Duodenal mucosa (tissue), 2 donors: Measurements from ENCODE around the gene VPS13C.

Experiments used
- H3K27ac ChIP-seq: one replicate; pipeline ENCODE4 v1.7.0; 2013; ENCODE audit warnings: low read depth, low read length
- H3K27me3 ChIP-seq, 2 donors: one replicate each; pipeline ENCODE4 v1.7.0; 2013; ENCODE audit warnings: low read length in 2 of 2, control low read depth in 1 of 2; ENCODE audit not compliant: insufficient read depth in 2 of 2, control insufficient read depth in 1 of 2
- H3K36me3 ChIP-seq, 2 donors: one replicate each; pipeline ENCODE4 v1.7.0; 2013; ENCODE audit warnings: low read length in 2 of 2, control low read depth in 1 of 2; ENCODE audit not compliant: insufficient read depth in 2 of 2, control insufficient read depth in 1 of 2
- H3K4me1 ChIP-seq, 2 donors: one replicate each; pipeline ENCODE4 v1.7.0; 2013; ENCODE audit warnings: low read length in 2 of 2, control low read depth in 1 of 2; ENCODE audit not compliant: insufficient read depth in 2 of 2, control insufficient read depth in 1 of 2
- H3K4me3 ChIP-seq, 2 donors: one replicate each; pipeline ENCODE4 v1.7.0; 2013; ENCODE audit warnings: low read length in 2 of 2, low read depth in 1 of 2
- H3K9ac ChIP-seq, 2 donors: one replicate each; pipeline ENCODE4 v1.7.0; 2013; ENCODE audit warnings: low read length in 2 of 2, low read depth in 1 of 2
- H3K9me3 ChIP-seq, 2 donors: one replicate each; pipeline ENCODE4 v1.7.0; 2013; ENCODE audit warnings: low read length in 2 of 2, control low read depth in 1 of 2; ENCODE audit not compliant: control insufficient read depth in 1 of 2

Gene VPS13C

DNA sequence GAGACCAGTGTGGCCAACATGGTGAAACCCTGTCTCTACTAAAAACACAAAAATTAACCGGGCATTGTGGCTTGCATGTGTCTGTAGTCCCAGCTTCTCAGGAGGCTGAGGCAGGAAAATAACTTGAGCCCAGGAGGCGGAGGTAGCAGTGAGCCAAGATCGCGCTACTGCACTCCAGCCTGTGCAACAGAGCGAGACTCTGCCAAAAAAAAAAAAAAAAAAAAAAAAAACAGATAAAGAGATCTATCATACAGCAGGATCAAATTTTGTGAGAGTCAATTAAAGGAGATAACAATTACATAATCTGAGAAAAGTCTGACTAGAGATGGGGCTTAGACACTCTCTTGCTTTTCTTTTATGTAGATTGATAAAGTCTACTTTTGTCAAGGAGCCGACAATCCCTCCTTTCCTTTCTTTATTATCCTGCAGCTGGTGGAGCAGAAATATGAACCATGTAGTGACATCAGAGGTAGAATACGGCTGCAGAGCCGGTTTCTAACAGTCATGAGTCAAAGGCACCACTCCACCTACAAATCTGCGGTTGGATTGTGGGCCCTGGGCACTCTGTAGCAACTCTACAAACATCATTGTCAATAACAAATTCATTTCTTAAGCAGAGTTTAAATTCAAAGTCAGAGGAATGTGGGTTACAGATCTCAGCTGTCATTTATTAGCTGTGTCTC lies 15.5 kb upstream of the VPS13C start:
- no peak overlapping the region for H3K4me3 ChIP-seq
- no peaks in the 10 kb centered on the region for H3K36me3 ChIP-seq
- no peaks in the 10 kb centered on the region for H3K4me1 ChIP-seq
- no peaks in the 10 kb centered on the region for H3K9me3 ChIP-seq
- no peaks in the 10 kb centered on the region for H3K27me3 ChIP-seq
- no peak overlapping the region for H3K9ac ChIP-seq
- no peak overlapping the region for H3K27ac ChIP-seq

DNA sequence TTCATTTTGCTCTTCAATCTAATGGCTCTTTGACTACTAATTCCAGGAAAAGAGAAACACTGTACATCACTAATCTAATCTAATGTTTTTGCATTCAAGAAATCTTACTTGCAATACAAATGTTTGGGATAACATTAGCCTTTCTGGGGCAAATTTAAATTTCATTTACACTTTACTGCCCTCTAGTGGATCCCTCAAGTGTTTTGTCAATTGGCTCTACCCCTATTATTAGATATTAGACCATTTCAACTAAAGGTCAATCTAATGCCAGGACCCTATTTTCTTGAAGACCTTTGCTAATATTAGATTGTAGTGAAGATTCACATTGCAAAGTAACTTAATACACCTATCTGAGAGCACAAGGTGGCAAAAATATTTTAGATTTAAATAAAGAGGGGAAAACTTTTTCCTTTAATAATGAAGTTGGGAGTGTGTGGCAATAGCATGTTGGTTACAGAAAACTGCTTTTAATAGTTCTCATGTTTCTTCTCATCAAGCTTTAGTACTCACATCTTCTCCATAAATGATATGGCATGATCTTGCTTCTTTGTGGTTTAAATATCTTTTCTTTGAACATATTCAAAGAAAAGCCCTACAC lies 11.6 kb upstream of the VPS13C start:
- Histone ChIP-seq H3K4me1 (peaks cover 11 to 13% of the 10 kb centered on the region in 2 donors), H3K27ac (no peak overlapping the region)

GRCh38 chr15:62069551-62069950 lies 9.3 kb upstream of the VPS13C start:
- Histone ChIP-seq H3K36me3 (no peaks in the 10 kb centered on the region), H3K27ac (no peak overlapping the region), H3K4me3 (no peak overlapping the region), H3K9ac (no peak overlapping the region), H3K4me1 (peaks cover 16 to 21% of the 10 kb centered on the region in 2 donors), H3K9me3 (no peaks in the 10 kb centered on the region), H3K27me3 (no peaks in the 10 kb centered on the region)

More for the DNA sequence above, 11.6 kb upstream of the VPS13C start:
- H3K4me3 ChIP-seq, result no peak overlapping the region
- H3K9ac ChIP-seq, result no peak overlapping the region
- no peaks in the 10 kb centered on the region for H3K27me3 ChIP-seq
- H3K9me3 ChIP-seq, result no peaks in the 10 kb centered on the region
- H3K36me3 ChIP-seq, result no peaks in the 10 kb centered on the region

GRCh38 chr15:62068810-62069167 lies 8.5 kb upstream of the VPS13C start:
- no peaks in the 10 kb centered on the region for H3K9me3 ChIP-seq
- H3K27me3 ChIP-seq, result no peaks in the 10 kb centered on the region
- H3K27ac ChIP-seq, result no peak overlapping the region
- no peaks in the 10 kb centered on the region for H3K36me3 ChIP-seq
- H3K9ac ChIP-seq, result peak overlapping the region; percentile 37 to 70
- H3K4me3 ChIP-seq, result peak overlapping the region; percentile 55 to 66
- H3K4me1 ChIP-seq, result peaks cover 19 to 24% of the 10 kb centered on the region in 2 donors

DNA sequence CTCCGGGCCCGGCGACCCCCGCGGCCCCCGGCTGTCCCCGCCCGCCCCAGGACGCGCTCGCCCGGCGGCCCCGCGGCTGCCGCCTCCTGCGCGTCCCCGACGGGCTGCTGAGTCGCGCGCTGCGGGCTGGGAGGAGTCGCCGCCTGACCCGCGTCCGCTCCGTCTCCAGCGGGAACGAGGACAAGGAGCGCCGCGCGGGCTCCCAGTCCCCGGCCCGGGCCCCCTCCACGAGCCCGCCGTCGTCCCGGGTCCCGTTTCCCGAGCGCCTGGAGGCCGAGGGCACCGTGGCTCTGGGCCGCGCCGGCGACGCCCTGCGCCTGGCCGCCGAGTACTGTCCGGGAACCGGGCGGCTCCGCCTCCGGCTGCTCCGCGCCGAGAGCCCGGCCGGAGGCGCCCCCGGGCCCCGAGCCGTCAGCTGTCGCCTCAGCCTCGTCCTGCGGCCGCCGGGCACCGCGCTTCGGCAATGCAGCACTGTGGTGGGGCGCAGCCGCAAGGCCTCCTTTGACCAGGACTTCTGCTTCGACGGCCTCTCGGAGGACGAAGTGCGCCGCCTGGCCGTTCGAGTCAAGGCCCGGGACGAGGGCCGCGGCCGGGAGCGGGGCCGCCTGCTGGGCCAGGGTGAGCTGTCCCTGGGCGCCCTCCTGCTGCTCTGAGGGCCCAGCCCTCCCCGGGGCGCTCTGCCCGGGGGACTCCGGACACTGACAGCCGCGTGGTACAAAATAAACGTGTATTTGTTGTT lies 8.0 kb upstream of the VPS13C start:
- no peaks in the 10 kb centered on the region for H3K36me3 ChIP-seq
- no peak overlapping the region for H3K27ac ChIP-seq
- peak overlapping the region; percentile 37 to 70 for H3K9ac ChIP-seq
- peaks cover 21 to 29% of the 10 kb centered on the region in 2 donors for H3K4me1 ChIP-seq
- no peaks in the 10 kb centered on the region for H3K9me3 ChIP-seq
- peak overlapping the region; percentile 55 to 66 for H3K4me3 ChIP-seq
- no peaks in the 10 kb centered on the region for H3K27me3 ChIP-seq

DNA sequence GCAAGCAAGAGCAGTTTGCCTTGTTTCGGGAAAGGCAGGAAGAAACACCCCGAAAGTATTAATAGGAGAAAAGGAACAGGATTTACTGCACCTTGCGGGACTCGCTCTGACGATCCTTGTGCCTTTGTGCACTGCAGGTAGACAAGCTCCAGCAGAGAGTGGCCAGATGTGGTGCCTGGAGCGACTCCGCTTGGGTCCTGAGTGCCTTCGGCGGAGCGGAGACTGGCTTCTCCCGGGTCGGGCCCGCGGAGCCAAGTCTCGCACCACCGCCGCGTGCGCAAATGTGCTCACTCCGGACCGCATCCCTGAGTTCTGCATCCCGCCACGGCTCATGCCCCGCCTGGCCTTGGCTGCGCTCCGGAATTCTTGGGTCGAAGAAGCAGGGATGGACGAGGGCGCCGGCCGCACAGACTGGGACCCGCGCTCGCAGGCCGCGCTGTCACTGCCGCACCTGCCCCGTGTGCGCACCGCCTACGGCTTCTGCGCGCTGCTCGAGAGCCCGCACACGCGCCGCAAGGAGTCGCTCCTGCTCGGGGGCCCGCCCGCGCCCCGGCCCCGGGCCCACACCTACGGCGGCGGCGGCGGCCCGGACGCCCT lies 7.3 kb upstream of the VPS13C start:
- Histone ChIP-seq H3K4me1 (peaks cover 21 to 30% of the 10 kb centered on the region in 2 donors), H3K9ac (peak overlapping the region; percentile 37 to 52), H3K4me3 (peak overlapping the region; percentile 77 to 78), H3K27me3 (no peaks in the 10 kb centered on the region), H3K9me3 (no peaks in the 10 kb centered on the region), H3K27ac (no peak overlapping the region), H3K36me3 (no peaks in the 10 kb centered on the region)

DNA sequence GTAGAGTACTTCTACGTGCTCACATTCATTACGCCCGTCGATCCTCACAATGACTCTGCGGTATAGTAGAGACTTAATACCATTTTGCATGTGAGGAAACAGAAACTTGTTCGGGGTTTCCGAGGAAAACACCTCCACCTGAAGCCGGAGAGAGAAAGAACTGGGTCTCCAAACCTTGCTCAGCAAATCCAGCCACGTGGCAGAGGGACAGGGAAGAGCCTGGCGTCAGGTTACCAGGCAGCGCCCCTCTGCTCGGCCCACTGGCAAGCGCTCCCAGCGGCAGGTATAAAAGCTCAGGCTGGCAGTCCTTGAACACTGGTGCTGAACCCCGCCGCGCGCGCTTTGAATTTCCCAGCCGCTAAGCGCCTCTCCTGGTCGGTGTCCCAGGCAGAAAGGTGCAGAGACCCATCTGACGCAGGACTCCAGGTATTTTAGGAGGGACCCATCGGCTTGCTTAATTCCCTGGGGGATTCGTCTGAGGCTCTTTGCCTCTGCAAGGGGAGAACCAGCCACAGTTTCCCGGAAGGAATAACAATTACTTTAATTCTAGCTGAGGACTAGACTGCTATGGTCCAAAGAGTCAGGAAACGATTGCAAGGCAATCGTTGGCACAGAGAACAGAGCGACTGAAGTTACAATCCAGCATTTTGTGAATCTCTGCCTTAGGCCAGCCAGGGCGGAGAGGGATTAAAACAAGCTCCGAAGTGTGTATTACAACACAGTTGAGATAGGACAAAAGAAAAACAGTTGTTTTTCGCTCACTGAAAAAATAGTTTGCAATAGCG lies 6.6 kb upstream of the VPS13C start, which contains the start of gene C2CD4A:
TSS of gene C2CD4A (plus strand) at position 315 of the 785 bp plus-strand sequence. CDS start 637 bp downstream, outside the sequence.
- Histone ChIP-seq H3K27ac (no peak within 1 kb of the TSS), H3K27me3 (no peaks in the 10 kb centered on the region), H3K4me1 (peaks cover 21 to 30% of the 10 kb centered on the region in 2 donors), H3K9me3 (no peaks in the 10 kb centered on the region), H3K4me3 (peak within 1 kb of the TSS; percentile 77 to 78), H3K9ac (peak within 1 kb of the TSS; percentile 37 to 52), H3K36me3 (no peaks in the 10 kb centered on the region)

DNA sequence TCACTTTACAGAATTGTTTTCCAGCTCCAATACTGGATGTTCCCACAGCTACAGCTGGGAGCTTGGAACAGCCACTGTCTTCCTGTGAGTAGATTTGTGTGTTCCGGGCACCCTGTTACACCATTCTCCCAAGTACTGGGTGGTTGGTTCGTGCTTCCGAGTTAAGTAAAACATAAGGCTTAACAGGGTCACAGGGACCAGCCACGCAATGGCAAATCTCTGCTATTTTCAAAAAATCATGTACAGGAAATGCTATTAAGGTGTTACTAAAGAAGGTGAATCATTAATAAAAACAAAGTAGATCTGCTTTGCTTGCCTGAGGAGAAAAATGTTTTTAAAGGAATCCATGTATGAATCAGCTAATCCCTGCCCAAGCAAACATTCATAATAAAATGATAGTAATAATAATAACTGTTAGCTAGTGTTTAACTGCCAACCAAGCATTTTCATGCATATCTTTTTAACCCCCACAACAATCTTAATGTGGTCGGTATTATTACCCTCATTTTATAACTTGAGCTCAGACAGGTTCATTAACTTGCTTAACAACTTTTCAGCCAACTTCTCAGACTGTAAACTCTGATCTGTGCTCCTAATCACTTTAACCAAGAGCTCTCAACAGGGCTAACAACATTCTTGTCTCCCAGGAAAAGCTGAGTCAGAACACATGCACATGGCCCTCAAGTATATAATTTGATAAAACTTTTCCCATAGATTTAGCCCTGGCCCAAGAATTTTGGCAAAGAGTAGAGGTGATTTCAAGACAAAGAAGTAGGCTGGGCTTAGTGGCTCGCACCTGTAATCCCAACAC lies 3.8 kb upstream of the VPS13C start:
- H3K4me3 ChIP-seq, result no peak overlapping the region
- no peak overlapping the region for H3K27ac ChIP-seq
- H3K9me3 ChIP-seq, result no peaks in the 10 kb centered on the region
- no peaks in the 10 kb centered on the region for H3K27me3 ChIP-seq
- no peak overlapping the region for H3K9ac ChIP-seq
- H3K36me3 ChIP-seq, result no peaks in the 10 kb centered on the region
- peaks cover 22 to 34% of the 10 kb centered on the region in 2 donors for H3K4me1 ChIP-seq

DNA sequence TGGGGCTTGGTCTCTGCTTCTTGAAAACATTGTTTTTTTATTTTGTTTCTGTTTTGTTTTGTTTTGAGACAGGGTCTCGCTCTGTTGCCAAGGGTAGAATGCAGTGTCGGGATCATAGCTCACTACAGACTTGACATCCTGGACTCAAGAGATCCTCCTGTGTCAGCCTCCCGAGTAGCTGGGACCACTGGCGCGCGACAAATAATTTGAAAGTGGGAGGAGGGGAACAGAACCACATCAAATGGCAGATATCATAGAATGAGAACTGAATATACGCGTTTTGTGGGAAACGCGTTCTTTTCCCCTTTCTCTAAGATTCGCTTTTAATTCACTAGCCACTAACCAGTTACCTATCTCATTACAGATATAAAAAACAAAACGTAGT lies 641 bp upstream of the VPS13C start:
- Histone ChIP-seq H3K4me1 (peaks cover 10 to 27% of the 10 kb centered on the region in 2 donors), H3K4me3 (peak overlapping the region; percentile 94 to 95), H3K9me3 (no peaks in the 10 kb centered on the region), H3K27ac (peak overlapping the region; percentile 83), H3K36me3 (no peaks in the 10 kb centered on the region), H3K27me3 (no peaks in the 10 kb centered on the region), H3K9ac (peak overlapping the region; percentile 80 to 88)
